Endothelial cell of umbilical vein (primary cell): ENCODE measurements around the gene INTS7. TPM values are rescaled to one million over a fixed set of nuclear protein-coding genes. Genes with fewer than 3 reads are reported as not detected.

Source experiments
- BruUV-seq: library from RNA; stranded (reverse); fragments of 400-500 nt; replicated peaks from 2 replicates; lab custom pipeline; 2021; lab: Mats Ljungman, UMichigan
- CTCF ChIA-PET: fragments of 300-600, 350-600 bp; sonication (Branson Sonifier 250); formaldehyde crosslinking; loops from one replicate; lab custom pipeline; 2021; ENCODE audit warnings: antibody characterized with exemption, inconsistent platforms; lab: Charles Lee
- POLR2A ChIA-PET: fragments of 300-600, 350-600 bp; sonication (Branson Sonifier 250); formaldehyde crosslinking; loops from one replicate; lab custom pipeline; 2021; ENCODE audit warnings: antibody characterized with exemption, inconsistent platforms; lab: Charles Lee
- DNase-seq: peaks from one replicate; pipeline ENCODE4 v3.0.0-alpha.2; 2011; ENCODE audit warnings: low read depth, low spot score
- FAIRE-seq: peaks from 2 replicates; lab custom pipeline; 2011; peaks lifted over from hg19 to GRCh38; lab: Jason Lieb, UNC
- H2AFZ ChIP-seq: 2 replicates; pipeline ENCODE4 v1.6.0; 2012; ENCODE audit warnings: low read depth, low read length, control low read depth, inconsistent platforms
- H3K27ac ChIP-seq: 2 replicates; pipeline ENCODE4 v1.5.1; 2011; ENCODE audit warnings: low read depth, mild to moderate bottlenecking, control low read depth, low read length, moderate library complexity; ENCODE audit not compliant: insufficient read depth
- H3K27me3 ChIP-seq, 2 experiments: 2 replicates each; pipeline versions ENCODE4 v1.6.0 to v1.6.1; 2011; ENCODE audit warnings: low read length in 2 of 2, mixed read lengths in 1 of 2; ENCODE audit not compliant: control insufficient read depth in 2 of 2, insufficient read depth in 2 of 2
- H3K36me3 ChIP-seq, 2 experiments: 2 replicates in 1 of 2; 3 replicates in 1 of 2; pipeline ENCODE4 v1.5.1; 2011; ENCODE audit warnings: low read length in 2 of 2, mild to moderate bottlenecking in 1 of 2, moderate library complexity in 1 of 2; ENCODE audit not compliant: control insufficient read depth in 2 of 2, insufficient read depth in 2 of 2; ENCODE audit errors: extremely low read depth in 1 of 2
- H3K4me1 ChIP-seq: 3 replicates; pipeline ENCODE4 v1.5.1; 2011; ENCODE audit warnings: mild to moderate bottlenecking, low read length; ENCODE audit not compliant: control insufficient read depth, insufficient read depth; ENCODE audit errors: extremely low read depth
- H3K4me2 ChIP-seq: 2 replicates; pipeline ENCODE4 v1.6.1; 2011; ENCODE audit warnings: low read length, control low read depth, mixed read lengths; ENCODE audit not compliant: insufficient read depth
- H3K4me3 ChIP-seq, 3 experiments: fragments of 200-600 bp in 1 of 3; sonication (generic), shearing (Covaris generic) in 1 of 3; replicated peaks in 1 of 3; 2 replicates each; pipeline ENCODE4 v1.5.1; 2011 to 2016; ENCODE audit warnings: control low read depth in 3 of 3, low read length in 3 of 3, mild to moderate bottlenecking in 2 of 3, inconsistent platforms in 1 of 3, low read depth in 1 of 3, moderate library complexity in 1 of 3; ENCODE audit not compliant: insufficient read depth in 1 of 3
- H3K79me2 ChIP-seq: 2 replicates; pipeline ENCODE4 v1.6.0; 2012; ENCODE audit warnings: low read length, inconsistent platforms; ENCODE audit not compliant: control insufficient read depth, insufficient read depth
- H3K9ac ChIP-seq: replicated peaks from 2 replicates; pipeline ENCODE3; 2011; ENCODE audit warnings: low read length, control low read depth; ENCODE audit not compliant: insufficient read depth; ENCODE audit errors: extremely low read depth
- H3K9me1 ChIP-seq: replicated peaks from 3 replicates; pipeline ENCODE4 v1.6.0; 2011; ENCODE audit warnings: mild to moderate bottlenecking, low read length; ENCODE audit not compliant: control insufficient read depth, insufficient read depth; ENCODE audit errors: extremely low read depth
- H3K9me3 ChIP-seq: replicated peaks from 2 replicates; pipeline ENCODE4 v1.5.1; 2012; ENCODE audit warnings: low read length, inconsistent platforms; ENCODE audit not compliant: control insufficient read depth, insufficient read depth
- H4K20me1 ChIP-seq: replicated peaks from 2 replicates; pipeline ENCODE3; 2011; ENCODE audit warnings: mild to moderate bottlenecking, low read length; ENCODE audit not compliant: control insufficient read depth, insufficient read depth; ENCODE audit errors: extremely low read depth
- EZH2 ChIP-seq: IDR thresholded peaks from 2 replicates; pipeline ENCODE4 v1.6.1; 2012; ENCODE audit warnings: borderline replicate concordance, low read depth, mild to moderate bottlenecking, moderate library complexity, low read length, inconsistent platforms; ENCODE audit not compliant: severe bottlenecking
- GATA2 ChIP-seq: IDR thresholded peaks from 2 replicates; pipeline ENCODE4 v1.7.0; 2011; ENCODE audit warnings: low read depth, mild to moderate bottlenecking, moderate library complexity, mixed read lengths, low read length; ENCODE audit not compliant: insufficient read length, insufficient read depth
- MYC ChIP-seq: IDR thresholded peaks from one replicate; pipeline ENCODE4 v1.6.1; 2011; ENCODE audit warnings: mild to moderate bottlenecking, low read depth, low read length
- POLR2A ChIP-seq: IDR thresholded peaks from 2 replicates; pipeline ENCODE4 v1.6.1; 2012; ENCODE audit warnings: low read depth, mild to moderate bottlenecking, control low read depth, low read length
- POLR2AphosphoS5 ChIP-seq: IDR thresholded peaks from 2 replicates; pipeline ENCODE4 v1.6.1; 2012; ENCODE audit warnings: low read depth, mild to moderate bottlenecking, control low read depth, low read length, moderate library complexity; ENCODE audit not compliant: insufficient read depth
- dilution Hi-C: fragments of 300-500 bp; cut with MboI; formaldehyde crosslinking; loops from one replicate; pipeline ENCODE4 v1.15.0; 2019; ENCODE audit warnings: low sequenced_read_pairs; ENCODE audit not compliant: extremely low pct_ligation_motif_present
- intact Hi-C: fragments of 100-400 bp; cut with micrococcal nuclease; formaldehyde crosslinking; loops from one replicate; pipeline ENCODE4 v1.10.0; 2022
- polyA plus RNA-seq, 4 experiments: library from polyadenylated mRNA; depleted of rRNA in 3 of 4; stranded (reverse) in 3 of 4; unstranded in 1 of 4; fragments of >200 nt; gene quantifications; 2 replicates each; pipeline versions ENCODE4 v1.2.1 to v1.2.3, GENCODE V29; 2011 to 2012; ENCODE audit warnings: missing spikeins in 1 of 4
- total RNA-seq: library from RNA; stranded (reverse); gene quantifications from 2 replicates; pipeline ENCODE4 v1.2.3, GENCODE V29; 2021
- TF ChIP-seq, protein P1 (sequence below): IDR thresholded peaks from 2 replicates; pipeline ENCODE4 v1.6.1; 2011; ENCODE audit not compliant: insufficient read depth, insufficient read length

The INTS7 gene
- total and polyA plus RNA-seq, 2 donors (not counting 3 experiments of a cell fraction or from before 2014, with no cell fraction given) = 9.1 to 18.1 TPM

DNA sequence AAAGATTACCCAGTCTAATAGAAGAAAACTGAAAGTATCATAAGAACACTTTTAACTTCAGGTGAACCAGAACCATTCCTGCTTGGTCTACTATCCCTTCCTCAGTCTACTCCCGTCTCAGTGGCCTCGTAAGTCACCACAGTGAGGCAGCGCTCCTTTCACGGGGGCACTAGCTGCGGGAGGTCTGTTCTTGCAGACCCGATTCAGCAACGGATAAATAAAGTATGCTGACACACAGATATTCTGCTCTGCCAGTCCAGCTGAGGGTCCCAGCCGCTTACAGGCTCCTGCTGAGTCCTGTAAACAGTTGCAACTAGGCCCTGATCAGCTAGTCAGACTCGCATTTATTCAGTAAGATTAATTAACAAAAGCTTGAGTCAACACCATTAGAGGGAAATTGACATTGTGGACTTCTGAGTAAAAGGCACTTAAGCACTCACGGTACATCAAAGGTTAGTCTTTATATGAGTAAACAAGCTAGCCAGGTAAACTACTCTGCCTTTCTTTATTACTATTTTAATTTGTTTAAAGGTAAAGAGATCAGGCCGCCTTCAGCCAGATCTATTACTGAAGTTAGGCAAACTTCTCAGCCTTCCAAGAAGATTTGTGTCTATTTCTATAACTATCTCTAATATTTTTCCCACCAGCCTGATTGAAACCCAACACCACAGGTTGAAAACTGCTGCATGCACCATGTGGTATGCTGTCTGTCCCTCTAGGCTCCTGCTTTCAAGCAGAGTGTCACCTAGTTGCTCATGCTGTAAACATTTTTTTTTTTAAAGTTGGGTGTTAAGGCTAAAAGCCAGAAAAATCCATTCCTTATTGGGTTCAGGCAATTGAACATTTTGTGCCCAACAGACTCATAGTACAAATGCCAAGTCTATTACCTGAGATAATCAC lies 87.7 kb downstream of the INTS7 start:
- intact Hi-C loops = no loop called here

DNA sequence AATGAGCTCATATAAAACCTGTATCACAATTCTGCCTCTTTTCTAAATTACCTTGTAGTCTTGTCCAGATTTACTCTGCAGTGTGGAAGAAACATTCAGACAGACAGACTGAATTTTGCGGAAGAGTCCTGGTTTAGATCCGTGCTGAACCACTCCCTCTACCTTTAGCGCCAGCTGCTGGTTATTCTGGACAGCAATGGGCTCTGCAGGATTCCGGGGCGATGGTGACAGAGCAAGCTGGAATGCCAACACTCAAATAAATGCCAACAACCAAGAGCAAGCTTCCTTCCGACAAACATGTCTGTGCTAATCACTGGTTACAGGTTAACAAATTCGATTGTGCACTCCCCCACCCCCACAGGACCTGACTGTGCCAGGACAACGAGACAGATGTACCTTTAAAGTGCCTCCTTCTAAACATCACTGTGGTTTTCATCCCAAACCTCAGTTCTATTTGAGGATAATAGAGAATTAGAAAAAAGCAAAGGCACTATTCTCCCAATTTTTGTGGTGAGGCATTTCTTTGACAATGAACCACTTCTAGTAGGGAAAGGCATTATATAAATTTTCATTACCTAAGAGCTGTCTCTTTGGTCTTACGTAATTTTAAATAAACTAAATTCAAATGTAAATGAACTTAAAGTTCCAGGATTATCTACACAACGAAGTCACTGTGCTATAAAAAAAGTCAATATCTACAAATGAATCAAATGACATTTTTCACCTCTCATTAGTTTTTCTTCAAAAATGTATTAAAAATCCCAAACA lies 90.4 kb downstream of the INTS7 start:
- H2AFZ ChIP-seq = no peak overlapping the region
- POLR2A ChIA-PET = no interaction called here

More for the DNA sequence above, 87.7 kb downstream of the INTS7 start:
- FAIRE-seq (no peak), DNase-seq (no peak)
- POLR2A ChIA-PET = no interaction called here
- H3K27ac ChIP-seq = no peak overlapping the region
- H3K79me2 ChIP-seq = no peaks in the 10 kb centered on the region
- no peak overlapping the region for H3K9ac ChIP-seq
- peaks cover 0 to 3% of the 10 kb centered on the region in 2 experiments for H3K36me3 ChIP-seq
- no peak overlapping the region for H3K4me3 ChIP-seq
- no TSS peak for BruUV-seq
- no peaks in the 10 kb centered on the region for H4K20me1 ChIP-seq
- dilution Hi-C loops = no loop called here
- H3K9me3 ChIP-seq = no peaks in the 10 kb centered on the region
- no peak overlapping the region for H2AFZ ChIP-seq
- TF ChIP-seq MYC (no peak), POLR2A (no peak), EZH2 (no peak), GATA2 (no peak), POLR2AphosphoS5 (no peak)
- TF ChIP-seq, protein P1, sequence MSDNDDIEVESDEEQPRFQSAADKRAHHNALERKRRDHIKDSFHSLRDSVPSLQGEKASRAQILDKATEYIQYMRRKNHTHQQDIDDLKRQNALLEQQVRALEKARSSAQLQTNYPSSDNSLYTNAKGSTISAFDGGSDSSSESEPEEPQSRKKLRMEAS = no peak
- H3K4me1 ChIP-seq = peaks cover 17% of the 10 kb centered on the region
- H3K4me2 ChIP-seq = no peak overlapping the region
- H3K9me1 ChIP-seq = no peaks in the 10 kb centered on the region
- CTCF ChIA-PET = no interaction called here
- H3K27me3 ChIP-seq = no peaks in the 10 kb centered on the region

More for the DNA sequence above, 90.4 kb downstream of the INTS7 start:
- Histone ChIP-seq H3K4me2 (no peak overlapping the region), H3K4me3 (no peak overlapping the region), H3K27ac (no peak overlapping the region), H4K20me1 (no peaks in the 10 kb centered on the region), H3K4me1 (peaks cover 6% of the 10 kb centered on the region), H3K9me3 (no peaks in the 10 kb centered on the region), H3K27me3 (no peaks in the 10 kb centered on the region), H3K9me1 (no peaks in the 10 kb centered on the region), H3K79me2 (no peaks in the 10 kb centered on the region), H3K36me3 (peaks cover 1 to 6% of the 10 kb centered on the region in 2 experiments), H3K9ac (no peak overlapping the region)
- FAIRE-seq (peak; percentile 52), DNase-seq (no peak)
- CTCF ChIA-PET = interaction anchor here (1.1 to 1.7 kb wide), 4 partner anchors 18 to 264 kb away, joined by 3 to 7 read pairs (median 4); partner anchors contain the start of gene INTS7
- dilution Hi-C loops = no loop called here
- intact Hi-C loops = no loop called here
- no TSS peak for BruUV-seq
- TF ChIP-seq POLR2A = no peak
